ENCODE results near the gene CLCF1. TPM values are rescaled to one million over a fixed set of nuclear protein-coding genes. Genes with fewer than 3 reads are reported as not detected.

Gene CLCF1
- total RNA-seq, 1 experiment from 2014 or later = 2.1 TPM

DNA sequence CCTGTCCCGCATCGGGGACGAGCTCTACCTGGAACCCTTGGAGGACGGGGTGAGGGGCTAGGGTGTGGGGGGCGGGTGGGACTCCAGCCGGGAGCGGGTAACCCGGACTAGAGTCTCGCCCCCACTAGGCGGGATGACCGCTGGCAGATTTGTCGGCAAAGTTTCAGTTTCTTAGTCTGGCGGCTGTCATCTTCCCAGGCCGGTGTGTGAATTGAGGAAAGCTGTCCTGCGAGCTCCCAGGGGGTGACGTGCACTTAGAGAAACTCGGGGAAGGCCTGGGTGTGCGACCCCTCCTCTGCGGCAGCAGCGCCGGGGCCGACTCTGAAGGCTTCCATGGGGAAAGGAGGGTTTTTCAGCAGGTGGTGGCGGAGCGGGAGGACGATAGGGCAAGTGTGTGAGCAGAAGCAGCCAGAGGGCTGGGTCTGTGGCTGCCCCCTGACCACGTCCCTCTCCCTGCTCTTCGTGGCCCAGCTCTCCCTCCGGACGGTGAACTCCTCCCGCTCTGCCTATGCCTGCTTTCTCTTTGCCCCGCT is 18.9 kb upstream of the CLCF1 start:
- WGBS (ENCODE audit: extremely low coverage, insufficient read length, low lambda C conversion rate) = no CpG with 5 or more reads among the region's 31 CpGs
- no peak overlapping the region for H3K27ac ChIP-seq (ENCODE audit: insufficient read length, low read depth, low read length)

More for the DNA sequence above, 18.9 kb upstream of the CLCF1 start:
- no peak overlapping the region for H3K14ac ChIP-seq (ENCODE audit: insufficient read depth, low read length)
- no peak overlapping the region for H2BK120ac ChIP-seq (ENCODE audit: low read depth, low read length, poor library complexity, severe bottlenecking)
- TF ChIP-seq, protein P1, sequence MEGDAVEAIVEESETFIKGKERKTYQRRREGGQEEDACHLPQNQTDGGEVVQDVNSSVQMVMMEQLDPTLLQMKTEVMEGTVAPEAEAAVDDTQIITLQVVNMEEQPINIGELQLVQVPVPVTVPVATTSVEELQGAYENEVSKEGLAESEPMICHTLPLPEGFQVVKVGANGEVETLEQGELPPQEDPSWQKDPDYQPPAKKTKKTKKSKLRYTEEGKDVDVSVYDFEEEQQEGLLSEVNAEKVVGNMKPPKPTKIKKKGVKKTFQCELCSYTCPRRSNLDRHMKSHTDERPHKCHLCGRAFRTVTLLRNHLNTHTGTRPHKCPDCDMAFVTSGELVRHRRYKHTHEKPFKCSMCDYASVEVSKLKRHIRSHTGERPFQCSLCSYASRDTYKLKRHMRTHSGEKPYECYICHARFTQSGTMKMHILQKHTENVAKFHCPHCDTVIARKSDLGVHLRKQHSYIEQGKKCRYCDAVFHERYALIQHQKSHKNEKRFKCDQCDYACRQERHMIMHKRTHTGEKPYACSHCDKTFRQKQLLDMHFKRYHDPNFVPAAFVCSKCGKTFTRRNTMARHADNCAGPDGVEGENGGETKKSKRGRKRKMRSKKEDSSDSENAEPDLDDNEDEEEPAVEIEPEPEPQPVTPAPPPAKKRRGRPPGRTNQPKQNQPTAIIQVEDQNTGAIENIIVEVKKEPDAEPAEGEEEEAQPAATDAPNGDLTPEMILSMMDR (conservative IDR thresholded peaks at IDR 0.05) = no peak
- peak overlapping the region; percentile 61 for H3K9ac ChIP-seq (ENCODE audit: extremely low read depth, insufficient read length, low read length)
- no peaks in the 10 kb centered on the region for H3K9me3 ChIP-seq (ENCODE audit: control insufficient read depth, low read depth, low read length)
- peaks cover 13% of the 10 kb centered on the region for H3K23me2 ChIP-seq (ENCODE audit: insufficient read length, low read depth, low read length, poor library complexity, severe bottlenecking)
- no peak overlapping the region for H2AFZ ChIP-seq (ENCODE audit: low read length)
- H3K27me3 ChIP-seq (ENCODE audit: insufficient read depth, low read length) = no peaks in the 10 kb centered on the region
- H3K9me3 Mint-ChIP-seq = no peaks in the 10 kb centered on the region; a peak in 1 of 5 replicates
- H4K5ac ChIP-seq (ENCODE audit: insufficient read length, low read depth, low read length) = no peak overlapping the region
- no peak overlapping the region for H3T11ph ChIP-seq (ENCODE audit: low read length)
- H2BK12ac ChIP-seq (ENCODE audit: insufficient read length, low read depth, low read length) = no peak overlapping the region
- no peak overlapping the region for H3K56ac ChIP-seq (ENCODE audit: insufficient read length, low read depth, low read length)
- no peaks in the 10 kb centered on the region; the same call in 1 of the 2 replicates for H3K27me3 Mint-ChIP-seq (ENCODE audit: low read depth)
- no peak overlapping the region for H3K4ac ChIP-seq (ENCODE audit: low read depth, low read length)
- H4K91ac ChIP-seq (ENCODE audit: insufficient read length, low read depth, low read length) = no peak overlapping the region
- no peaks in the 10 kb centered on the region; the same call in 1 of the 2 replicates for H3K4me1 ChIP-seq (ENCODE audit: insufficient read depth, low read length)
- H2AK5ac ChIP-seq (ENCODE audit: insufficient read length, low read length) = no peak overlapping the region
- H3K79me1 ChIP-seq (ENCODE audit: insufficient read depth, low read depth, low read length, poor library complexity, severe bottlenecking) = no peaks in the 10 kb centered on the region
- peak overlapping the region; percentile 42 for H3K4me2 ChIP-seq (ENCODE audit: insufficient read depth, insufficient read length, low read length)
- H3K18ac ChIP-seq (ENCODE audit: insufficient read length, low read depth, low read length) = no peak overlapping the region
- no peaks in the 10 kb centered on the region for H4K20me1 ChIP-seq (ENCODE audit: control insufficient read depth, insufficient read depth, insufficient read length)
- H2BK20ac ChIP-seq (ENCODE audit: low read depth, low read length, poor library complexity, severe bottlenecking) = no peak overlapping the region
- H3K36me3 Mint-ChIP-seq (ENCODE audit: insufficient read depth in 1 of 3, low read depth in 3 of 3) = peaks cover 9 to 27% (median 23%) of the 10 kb centered on the region in 3 experiments
- H3K4me1 Mint-ChIP-seq = peaks cover 26 to 35% of the 10 kb centered on the region in 2 experiments
- H4K8ac ChIP-seq (replicated peaks; ENCODE audit: insufficient read length, low read depth, low read length) = no peak overlapping the region
- H3K23ac ChIP-seq (ENCODE audit: insufficient read length, low read depth, low read length) = no peak overlapping the region
- no peak for DNase-seq
- peak overlapping the region in 1 of 3 experiments; percentile 20; a peak in 1 of 7 replicates for H3K27ac Mint-ChIP-seq
- H3K4me3 Mint-ChIP-seq = peak overlapping the region; percentile 71 to 92
- no peak overlapping the region for H2BK15ac ChIP-seq (ENCODE audit: low read depth, low read length)
- no peak overlapping the region for H2BK5ac ChIP-seq (ENCODE audit: insufficient read length, low read length)
- H3K79me2 ChIP-seq (ENCODE audit: insufficient read depth, low read length) = no peaks in the 10 kb centered on the region

Data from H9 (cell line).